Activated T-helper 2 cell treated with anti-CD3 and anti-CD28 coated beads, Interferon-gamma antibody, Interleukin-2, Interleukin-4, amounts not matched to agents 10 μg/mL and 5 μg/mL and 100 μg/mL, durations not matched to agents 14 hours and 24 hours and 36 hours (primary cell): ENCODE data around the gene RLF. TPM values are rescaled to one million over a fixed set of nuclear protein-coding genes. Genes with fewer than 3 reads are reported as not detected.
"Not testable (repeated sequence)": the region's sequence is repeated elsewhere in the genome, so short reads cannot be mapped to it uniquely, and the experiment has no call there.

Experiments
- DNase-seq: peaks from one replicate; pipeline ENCODE4 v3.0.0; 2021; ENCODE audit warnings: low spot score
- H3K27ac Mint-ChIP-seq: one replicate; pipeline ENCODE4 v1.8.0; 2021; ENCODE audit warnings: mixed read lengths
- H3K27me3 Mint-ChIP-seq: one replicate; pipeline ENCODE4 v1.8.0; 2021; ENCODE audit warnings: low read depth, mixed read lengths
- H3K36me3 Mint-ChIP-seq: one replicate; pipeline ENCODE4 v1.8.0; 2021; ENCODE audit warnings: low read depth, mixed read lengths
- H3K4me1 Mint-ChIP-seq: one replicate; pipeline ENCODE4 v1.8.0; 2021; ENCODE audit warnings: low read depth, mixed read lengths
- H3K4me3 Mint-ChIP-seq: one replicate; pipeline ENCODE4 v1.8.0; 2021; ENCODE audit warnings: low read depth, mild to moderate bottlenecking, moderate library complexity, mixed read lengths
- H3K9me3 Mint-ChIP-seq: one replicate; pipeline ENCODE4 v1.8.0; 2021; ENCODE audit warnings: mixed read lengths
- intact Hi-C: fragments of 100-400 bp; cut with micrococcal nuclease; formaldehyde crosslinking; loops from one replicate; pipeline ENCODE4 v1.15.1; 2023
- total RNA-seq: library from RNA; stranded (reverse); gene quantifications from 2 replicates; pipeline ENCODE4 v1.2.3, GENCODE V29; 2022

Gene RLF
- total RNA-seq, 1 donor from 2014 or later, result 22.6 TPM

DNA sequence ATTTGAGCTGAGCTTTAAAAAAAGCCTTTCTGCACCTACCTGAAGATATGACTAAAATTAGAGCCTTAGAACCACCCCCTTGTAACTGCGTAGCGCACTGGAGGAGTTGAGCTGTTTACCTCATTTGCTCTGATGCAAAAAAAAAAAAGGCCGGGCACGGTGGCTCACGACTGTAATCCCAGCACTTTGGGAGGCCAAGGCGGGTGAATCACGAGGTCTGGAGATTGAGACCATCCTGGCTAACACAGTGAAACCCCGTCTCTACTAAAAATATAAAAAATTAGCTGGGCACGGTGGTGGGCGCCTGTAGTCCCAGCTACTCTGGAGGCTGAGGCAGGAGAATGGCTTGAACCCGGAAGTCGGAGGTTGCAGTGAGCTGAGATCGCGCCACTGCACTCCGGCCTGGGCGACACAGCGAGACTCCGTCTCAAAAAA lies 60.3 kb downstream of the RLF start:
- DNase-seq, intact Hi-C loops, H3K27me3 Mint-ChIP-seq, H3K9me3 Mint-ChIP-seq, H3K4me3 Mint-ChIP-seq, H3K27ac Mint-ChIP-seq: not testable (repeated sequence)
- Mint-ChIP-seq H3K36me3 (peaks cover 46% of the 10 kb centered on the region), H3K4me1 (peaks cover 28% of the 10 kb centered on the region)

GRCh38 chr1:40221977-40222772 lies 61.0 kb downstream of the RLF start:
- no peak overlapping the region for H3K27ac Mint-ChIP-seq
- intact Hi-C loops, result loop anchor here (2.0 kb wide), 1 partner anchor 43 kb away; no protein-coding TSS in a partner anchor
- no peak overlapping the region for H3K4me3 Mint-ChIP-seq
- DNase-seq, result no peak
- no peaks in the 10 kb centered on the region for H3K9me3 Mint-ChIP-seq
- H3K4me1 Mint-ChIP-seq, result peaks cover 27% of the 10 kb centered on the region
- peaks cover 43% of the 10 kb centered on the region for H3K36me3 Mint-ChIP-seq
- H3K27me3 Mint-ChIP-seq, result no peaks in the 10 kb centered on the region

GRCh38 chr1:40224040-40224439 lies 62.9 kb downstream of the RLF start:
- Mint-ChIP-seq H3K27ac (no peak overlapping the region), H3K9me3 (no peaks in the 10 kb centered on the region), H3K4me3 (no peak overlapping the region), H3K4me1 (peaks cover 23% of the 10 kb centered on the region), H3K36me3 (peaks cover 46% of the 10 kb centered on the region), H3K27me3 (no peaks in the 10 kb centered on the region)
- DNase-seq, result no peak
- intact Hi-C loops, result no loop called here

DNA sequence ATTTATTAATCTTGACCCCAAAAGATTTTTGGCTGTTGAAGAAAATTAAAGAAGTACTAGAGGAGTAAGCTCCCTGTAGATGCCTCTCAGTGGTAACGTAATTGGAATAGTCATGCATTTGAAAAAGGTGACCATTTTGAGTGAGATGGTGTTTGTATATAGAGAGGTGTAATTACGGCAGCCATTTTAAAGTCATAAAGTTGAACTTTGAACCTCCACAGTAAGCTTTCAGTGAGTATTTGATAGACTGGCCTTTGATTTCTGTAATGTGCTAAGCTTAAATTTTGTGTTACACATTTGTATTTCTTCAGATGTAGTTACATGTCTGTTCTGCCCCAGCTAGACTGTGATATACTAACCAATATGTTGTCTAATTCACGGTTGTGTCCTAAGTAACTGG lies 65.0 kb downstream of the RLF start:
- Mint-ChIP-seq H3K36me3 (peaks cover 49% of the 10 kb centered on the region), H3K27me3 (no peaks in the 10 kb centered on the region), H3K27ac (no peak overlapping the region), H3K4me3 (no peak overlapping the region), H3K4me1 (peaks cover 28% of the 10 kb centered on the region), H3K9me3 (no peaks in the 10 kb centered on the region)
- intact Hi-C loops, result no loop called here
- DNase-seq, result no peak

- Mint-ChIP-seq H3K36me3 (peaks cover 79% of the 10 kb centered on the region), H3K4me1 (peaks cover 44% of the 10 kb centered on the region), H3K9me3 (no peaks in the 10 kb centered on the region), H3K4me3 (no peak overlapping the region), H3K27ac (peak overlapping the region; percentile 58), H3K27me3 (no peaks in the 10 kb centered on the region)
- DNase-seq, result peak; percentile 80
- intact Hi-C loops, result loop anchor here (1.0 to 2.0 kb wide), 4 partner anchors 9 to 38 kb away; no protein-coding TSS in a partner anchor
Measured at GRCh38 chr1:40232444-40232843, 71.3 kb downstream of the RLF start.

- no peak overlapping the region for H3K27ac Mint-ChIP-seq
- no peak overlapping the region for H3K4me3 Mint-ChIP-seq
- intact Hi-C loops, result loop anchor here (2.0 to 10.0 kb wide), 3 partner anchors 53 to 455 kb away; partner anchors contain the start of genes COL9A2 and NFYC
Measured at GRCh38 chr1:40239626-40240025, 78.4 kb downstream of the RLF start.

DNA sequence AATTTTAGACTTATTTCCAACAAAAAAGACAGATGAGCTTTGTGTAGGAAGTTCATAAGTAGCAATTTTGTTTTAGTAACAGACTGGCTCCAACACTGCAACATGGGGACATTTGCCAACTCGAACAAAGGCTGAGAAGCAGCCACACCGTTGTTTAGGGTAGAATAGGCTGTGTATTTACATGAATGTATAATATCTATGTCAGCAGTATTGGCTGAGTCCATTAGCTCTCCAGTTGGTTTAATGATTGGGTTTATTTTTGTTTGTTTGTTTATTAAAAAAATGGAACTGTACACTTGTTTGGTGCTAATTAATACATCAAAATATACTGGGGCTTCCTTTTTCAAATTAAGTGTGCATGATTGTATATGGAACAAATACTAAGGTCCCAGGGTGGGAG lies 79.2 kb downstream of the RLF start:
- peak overlapping the region; percentile 8 for H3K27ac Mint-ChIP-seq
- H3K27me3 Mint-ChIP-seq, result no peaks in the 10 kb centered on the region
- intact Hi-C loops, result loop anchor here (2.0 to 10.0 kb wide), 3 partner anchors 54 to 454 kb away; partner anchors contain the start of genes COL9A2 and NFYC
- H3K9me3 Mint-ChIP-seq, result no peaks in the 10 kb centered on the region
- H3K36me3 Mint-ChIP-seq, result peaks cover 53% of the 10 kb centered on the region
- no peak for DNase-seq
- no peak overlapping the region for H3K4me3 Mint-ChIP-seq
- H3K4me1 Mint-ChIP-seq, result peaks cover 63% of the 10 kb centered on the region

More at GRCh38 chr1:40239626-40240025, 78.4 kb downstream of the RLF start:
- no peak for DNase-seq
- Mint-ChIP-seq H3K9me3 (no peaks in the 10 kb centered on the region), H3K4me1 (peaks cover 61% of the 10 kb centered on the region), H3K36me3 (peaks cover 61% of the 10 kb centered on the region), H3K27me3 (no peaks in the 10 kb centered on the region)

GRCh38 chr1:40241362-40241761 lies 80.2 kb downstream of the RLF start:
- no peak for DNase-seq
- H3K4me3 Mint-ChIP-seq, result peak overlapping the region; percentile 59
- H3K27me3 Mint-ChIP-seq, result no peaks in the 10 kb centered on the region
- intact Hi-C loops, result loop anchor here (1.0 to 10.0 kb wide), 6 partner anchors 9 to 453 kb away; partner anchors contain the start of genes COL9A2 and NFYC
- H3K4me1 Mint-ChIP-seq, result peaks cover 59% of the 10 kb centered on the region
- no peaks in the 10 kb centered on the region for H3K9me3 Mint-ChIP-seq
- peaks cover 44% of the 10 kb centered on the region for H3K36me3 Mint-ChIP-seq
- peak overlapping the region; percentile 83 for H3K27ac Mint-ChIP-seq

DNA sequence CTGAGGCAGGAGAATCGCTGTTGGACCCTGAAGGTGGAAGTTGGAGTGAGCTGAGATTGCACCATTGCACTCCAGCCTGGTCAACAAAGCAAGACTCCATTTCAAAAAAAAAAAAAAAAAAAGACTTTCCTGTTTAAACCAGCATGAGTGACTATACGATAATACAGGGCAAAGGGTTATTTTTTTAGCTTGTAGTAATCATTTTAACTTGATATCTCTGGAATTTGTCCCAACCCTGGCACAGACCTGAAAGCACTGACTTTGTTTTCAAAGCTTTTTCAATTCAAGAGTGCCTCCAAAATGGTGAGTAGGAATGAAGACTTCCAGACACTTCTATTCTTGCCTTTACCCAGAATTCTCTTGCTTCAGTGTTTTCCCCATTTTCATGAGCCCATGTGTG lies 82.2 kb downstream of the RLF start:
- Mint-ChIP-seq H3K27ac (peak overlapping the region; percentile 8), H3K4me1 (peaks cover 52% of the 10 kb centered on the region), H3K27me3 (no peaks in the 10 kb centered on the region), H3K9me3 (no peaks in the 10 kb centered on the region), H3K4me3 (no peak overlapping the region), H3K36me3 (peaks cover 24% of the 10 kb centered on the region)
- DNase-seq, result no peak
- intact Hi-C loops, result loop anchor here (5.0 to 10.0 kb wide), 2 partner anchors 74 to 451 kb away; partner anchors contain the start of genes COL9A2 and NFYC

- DNase-seq, result no peak
- H3K4me3 Mint-ChIP-seq, result no peak overlapping the region
- intact Hi-C loops, result loop anchor here (5.0 to 10.0 kb wide), 2 partner anchors 73 to 451 kb away; partner anchors contain the start of genes COL9A2 and NFYC
- peaks cover 43% of the 10 kb centered on the region for H3K4me1 Mint-ChIP-seq
- H3K9me3 Mint-ChIP-seq, result no peaks in the 10 kb centered on the region
- H3K36me3 Mint-ChIP-seq, result peaks cover 15% of the 10 kb centered on the region
- H3K27ac Mint-ChIP-seq, result no peak overlapping the region
- no peaks in the 10 kb centered on the region for H3K27me3 Mint-ChIP-seq
Measured at GRCh38 chr1:40244138-40244744, 83.1 kb downstream of the RLF start.

GRCh38 chr1:40245686-40246085 lies 84.5 kb downstream of the RLF start:
- H3K9me3 Mint-ChIP-seq, result no peaks in the 10 kb centered on the region
- intact Hi-C loops, result loop anchor here (1.0 to 10.0 kb wide), 2 partner anchors 22 to 449 kb away; partner anchors contain the start of gene NFYC
- H3K4me1 Mint-ChIP-seq, result peaks cover 29% of the 10 kb centered on the region
- no peak overlapping the region for H3K27ac Mint-ChIP-seq
- no peak overlapping the region for H3K4me3 Mint-ChIP-seq
- peaks cover under 1% of the 10 kb centered on the region for H3K36me3 Mint-ChIP-seq
- DNase-seq, result no peak
- no peaks in the 10 kb centered on the region for H3K27me3 Mint-ChIP-seq

DNA sequence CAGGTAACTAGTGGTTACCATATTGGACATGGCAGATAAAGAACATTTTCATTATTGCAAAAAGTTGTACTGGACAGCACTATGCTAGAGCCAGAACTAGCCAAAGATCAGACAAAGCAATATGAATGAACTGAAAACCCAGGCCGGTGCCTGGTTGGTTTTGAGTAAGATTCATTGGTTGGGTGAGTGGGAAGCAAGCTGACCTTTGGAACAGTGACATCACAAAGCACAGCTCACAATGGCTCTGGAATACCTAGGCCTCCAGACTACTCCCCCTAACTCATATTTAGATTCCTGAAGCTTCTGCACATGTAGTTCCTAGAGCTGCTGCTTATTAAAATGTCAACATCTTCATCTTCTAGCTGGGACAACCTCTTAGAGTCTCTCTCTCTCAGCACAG lies 86.5 kb downstream of the RLF start, which contains the start of gene TMCO2:
Gene TMCO2 (plus strand): TSS at position 283 of the 400 bp plus-strand sequence. CDS start 57 bp downstream, at position 340.
- no peak within 1 kb of the TSS for H3K27ac Mint-ChIP-seq
- no peaks in the 10 kb centered on the region for H3K9me3 Mint-ChIP-seq
- intact Hi-C loops, result loop anchor here (10.0 kb wide), 1 partner anchor 447 kb away; the partner anchor contains the start of gene NFYC
- H3K4me1 Mint-ChIP-seq, result peaks cover 22% of the 10 kb centered on the region
- no peak for DNase-seq
- H3K27me3 Mint-ChIP-seq, result no peaks in the 10 kb centered on the region
- no peak within 1 kb of the TSS for H3K4me3 Mint-ChIP-seq
- H3K36me3 Mint-ChIP-seq, result no peaks in the 10 kb centered on the region
